Upper lobe of right lung (tissue), 1 donor: ENCODE results near the gene MYO1H. TPM values are rescaled to one million over a fixed set of nuclear protein-coding genes. Genes with fewer than 3 reads are reported as not detected.

Experiments used
- ATAC-seq: fragments of 200-7000 bp; cut with Tn5 transposase; one replicate; pipeline ENCODE4 v1.9.1; 2020; ENCODE audit warnings: mild to moderate bottlenecking, moderate library complexity
- DNase-seq: peaks from one replicate; pipeline ENCODE4 v3.0.0-alpha.2; 2020
- H3K27ac ChIP-seq: fragments of 200-600 bp; one replicate; pipeline ENCODE4 v1.8.0; 2022
- H3K27me3 ChIP-seq: fragments of 200-600 bp; one replicate; pipeline ENCODE4 v1.8.0; 2022; ENCODE audit warnings: mild to moderate bottlenecking
- H3K36me3 ChIP-seq: fragments of 200-600 bp; one replicate; pipeline ENCODE4 v1.8.0; 2022
- H3K4me1 ChIP-seq: fragments of 200-600 bp; one replicate; pipeline ENCODE4 v1.8.0; 2022
- H3K4me3 ChIP-seq: fragments of 200-600 bp; one replicate; pipeline ENCODE4 v1.8.0; 2022; ENCODE audit warnings: mild to moderate bottlenecking
- H3K9me3 ChIP-seq: fragments of 200-600 bp; one replicate; pipeline ENCODE4 v1.8.0; 2022
- CTCF ChIP-seq: fragments of 200-600 bp; IDR thresholded peaks from one replicate; pipeline ENCODE4 v1.8.0; 2022; ENCODE audit warnings: antibody characterized with exemption
- intact Hi-C: fragments of 100-400 bp; cut with DNase I; formaldehyde crosslinking; loops from one replicate; pipeline ENCODE4 v1.11.0; 2022
- total RNA-seq: library from RNA; stranded (reverse); fragmentation: NEBNext Ultra II Directional; extraction: Animal tissue kit (Norgen Biotek cat#: 25700); gene quantifications from one replicate; pipeline ENCODE4 v1.2.1, GENCODE V29; 2021
- donor health status: DM: no; HTN: yes; CAD: no; lungs with severe emphysema.

Gene MYO1H
- total RNA-seq, 1 donor from 2014 or later = 0.64 TPM

- Histone ChIP-seq H3K9me3 (no peaks in the 10 kb centered on the region), H3K27ac (no peak overlapping the region), H3K4me1 (no peaks in the 10 kb centered on the region), H3K36me3 (peaks cover 100% of the 10 kb centered on the region), H3K27me3 (no peaks in the 10 kb centered on the region), H3K4me3 (no peak overlapping the region)
- TF ChIP-seq CTCF = no peak
- intact Hi-C loops = no loop called here
- ATAC-seq = no peak
- no peak for DNase-seq
These were observed 140.5 kb downstream of the MYO1H start for GRCh38 chr12:109488051-109488665.

DNA sequence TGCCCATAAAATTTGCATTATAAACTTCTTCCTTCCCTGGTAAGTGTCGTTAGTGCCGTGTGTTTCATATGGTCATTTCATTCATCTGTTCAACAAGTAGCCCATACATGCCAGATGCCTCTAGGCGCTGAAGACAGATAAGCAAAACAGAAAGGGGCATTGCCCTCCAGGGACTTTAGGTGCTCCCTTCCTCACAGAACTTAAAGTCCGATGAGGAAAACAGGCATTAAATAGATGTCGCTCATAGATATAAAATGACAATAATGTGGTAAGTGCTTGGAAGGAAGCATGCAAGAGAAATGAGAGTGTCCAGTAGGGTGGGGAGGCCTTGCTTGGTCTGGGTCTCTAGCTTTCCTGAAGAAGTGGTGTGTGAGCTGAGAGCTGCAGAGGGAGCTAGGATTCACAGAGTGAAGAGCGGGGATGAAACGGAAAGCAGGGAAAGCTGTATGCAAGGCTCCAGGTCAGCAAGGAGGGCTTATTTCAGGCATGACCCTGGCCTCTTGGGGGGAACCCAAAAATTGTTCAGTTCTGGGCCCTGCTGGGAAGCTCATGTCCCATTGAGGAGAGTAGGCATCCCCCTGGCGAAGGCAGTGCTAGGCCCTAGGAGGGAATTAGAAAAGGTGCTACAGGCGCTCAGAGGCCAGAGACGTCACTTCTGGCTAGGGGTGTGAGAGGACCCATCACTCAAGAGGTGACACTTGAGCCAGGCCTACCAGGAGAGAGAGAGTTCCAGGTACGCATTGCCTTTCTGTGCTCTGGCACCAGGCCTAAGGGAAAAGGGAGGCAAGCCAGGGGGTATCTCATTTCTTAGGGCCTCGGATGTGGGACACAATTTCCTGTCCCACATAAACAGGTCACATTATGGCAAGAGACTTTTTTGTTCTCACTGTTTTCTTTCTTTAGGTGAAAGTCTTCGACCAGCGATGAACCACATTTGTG is 141.6 kb downstream of the MYO1H start:
- intact Hi-C loops = no loop called here
- Histone ChIP-seq H3K36me3 (peaks cover 99% of the 10 kb centered on the region), H3K27me3 (no peaks in the 10 kb centered on the region), H3K4me3 (no peak overlapping the region), H3K27ac (no peak overlapping the region), H3K4me1 (no peaks in the 10 kb centered on the region), H3K9me3 (no peaks in the 10 kb centered on the region)
- no peak for ATAC-seq
- no peak for TF ChIP-seq CTCF
- no peak for DNase-seq

DNA sequence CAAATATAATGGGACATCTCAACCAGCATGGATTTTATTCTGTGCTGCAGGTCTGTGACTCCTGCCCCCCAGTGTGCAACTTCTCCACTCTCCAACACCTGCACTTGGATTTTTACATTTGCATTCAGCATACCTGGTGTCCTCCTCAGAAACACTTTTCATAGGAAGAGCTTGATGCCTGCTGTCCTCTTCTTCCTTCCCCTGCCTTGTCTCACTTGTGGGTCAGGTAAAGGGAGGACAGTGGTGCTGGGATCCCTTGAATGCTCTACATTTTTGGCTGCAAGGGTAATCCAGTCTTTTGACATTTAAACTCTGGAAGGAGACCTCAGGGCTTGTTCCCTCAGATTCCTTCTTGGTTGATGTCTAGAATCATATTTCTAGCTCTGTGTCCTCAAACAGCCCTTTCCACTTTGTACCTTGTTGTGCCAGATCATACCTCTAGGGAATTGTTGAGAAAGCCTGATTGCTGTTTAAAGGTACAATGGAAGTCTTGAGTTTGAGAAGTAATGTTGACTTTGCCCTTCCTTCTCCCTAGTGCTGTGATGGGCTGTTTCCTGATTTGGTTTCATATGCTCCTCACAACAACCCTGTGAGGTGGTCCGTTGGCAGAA is 142.4 kb downstream of the MYO1H start:
- no peak overlapping the region for H3K27ac ChIP-seq
- no peak overlapping the region for H3K4me3 ChIP-seq
- no peak for ATAC-seq
- intact Hi-C loops = no loop called here
- no peaks in the 10 kb centered on the region for H3K4me1 ChIP-seq
- no peaks in the 10 kb centered on the region for H3K27me3 ChIP-seq
- DNase-seq = no peak
- peaks cover 96% of the 10 kb centered on the region for H3K36me3 ChIP-seq
- H3K9me3 ChIP-seq = no peaks in the 10 kb centered on the region
- no peak for TF ChIP-seq CTCF

GRCh38 chr12:109491671-109492070 is 144.0 kb downstream of the MYO1H start:
- no peaks in the 10 kb centered on the region for H3K27me3 ChIP-seq
- TF ChIP-seq CTCF = no peak
- DNase-seq = no peak
- H3K4me3 ChIP-seq = no peak overlapping the region
- no peaks in the 10 kb centered on the region for H3K9me3 ChIP-seq
- ATAC-seq = no peak
- peaks cover 95% of the 10 kb centered on the region for H3K36me3 ChIP-seq
- no peak overlapping the region for H3K27ac ChIP-seq
- intact Hi-C loops = no loop called here
- H3K4me1 ChIP-seq = no peaks in the 10 kb centered on the region

- no peak for TF ChIP-seq CTCF
- peaks cover 95% of the 10 kb centered on the region for H3K36me3 ChIP-seq
- ATAC-seq (no peak), DNase-seq (no peak)
- no peak overlapping the region for H3K4me3 ChIP-seq
- intact Hi-C loops = no loop called here
- no peaks in the 10 kb centered on the region for H3K9me3 ChIP-seq
- no peaks in the 10 kb centered on the region for H3K27me3 ChIP-seq
- no peaks in the 10 kb centered on the region for H3K4me1 ChIP-seq
- H3K27ac ChIP-seq = no peak overlapping the region
These were observed 144.7 kb downstream of the MYO1H start for GRCh38 chr12:109492371-109492770.
